ENCODE measurements around the gene STIL. TPM values are rescaled to one million over a fixed set of nuclear protein-coding genes. Genes with fewer than 3 reads are reported as not detected.
"Not testable (repeated sequence)": the region's sequence is repeated elsewhere in the genome, so short reads cannot be mapped to it uniquely, and the experiment has no call there.

Gene STIL
- total RNA-seq, 1 experiment from 2014 or later = 26.4 TPM

DNA sequence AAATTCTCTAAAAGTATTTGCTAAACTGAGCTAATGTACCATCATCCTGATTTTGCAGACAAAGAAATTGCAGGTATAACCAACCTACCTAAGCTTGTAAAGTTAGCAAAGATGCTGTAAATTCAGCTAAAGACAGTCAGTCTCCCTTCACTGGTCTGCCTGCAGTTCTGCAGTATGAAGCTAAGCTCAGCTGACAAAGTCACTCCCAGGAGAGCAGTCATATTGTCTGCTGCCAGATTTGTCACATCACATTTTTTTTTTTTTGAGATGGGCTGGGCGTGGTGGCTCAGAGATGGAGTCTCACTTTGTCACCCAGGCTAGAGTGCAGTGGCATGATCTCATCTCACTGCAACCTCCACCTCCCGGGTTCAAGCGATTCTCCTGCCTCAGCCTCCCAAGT is 10.7 kb upstream of the STIL start:
- H3K27ac Mint-ChIP-seq (ENCODE audit: unreplicated experiment) = no peak overlapping the region
- ChIA-PET POLR2A (interaction anchor here (1.7 kb wide), 1 partner anchor 9 kb away, joined by 7 read pairs; the partner anchor contains the start of gene CMPK1), CTCF (no interaction called here)
- H3K9me3 Mint-ChIP-seq (ENCODE audit: unreplicated experiment) = no peaks in the 10 kb centered on the region
- BruUV-seq (replicated peaks) = no TSS peak
- H3K4me3 ChIP-seq (ENCODE audit: low read depth, low read length) = no peak overlapping the region
- intact Hi-C loops (cut with micrococcal nuclease; ENCODE audit: unreplicated experiment) = no loop called here
- H3K4me3 Mint-ChIP-seq (ENCODE audit: unreplicated experiment) = no peak overlapping the region
- no peaks in the 10 kb centered on the region for H3K4me1 Mint-ChIP-seq (ENCODE audit: low read depth, unreplicated experiment)
- DNase-seq = no peak
- H3K36me3 Mint-ChIP-seq (ENCODE audit: insufficient read depth, unreplicated experiment) = no peaks in the 10 kb centered on the region
- no peaks in the 10 kb centered on the region for H3K27me3 ChIP-seq (replicated peaks; ENCODE audit: control insufficient read depth, insufficient read depth, low read length)
- TF ChIP-seq CTCF (IDR thresholded peaks at IDR 0.05; ENCODE audit: insufficient read depth in 1 of 2, low read depth in 1 of 2, low read length in 1 of 2, severe bottlenecking in 1 of 2, unreplicated experiment in 1 of 2) = no peak
- H3K4me1 ChIP-seq = peaks cover 12% of the 10 kb centered on the region; the same call in 1 of the 2 replicates
- no peaks in the 10 kb centered on the region for H3K27me3 Mint-ChIP-seq (ENCODE audit: insufficient read depth, unreplicated experiment)
- no peaks in the 10 kb centered on the region for H3K36me3 ChIP-seq (ENCODE audit: control insufficient read depth, insufficient read depth, low read length)
- H3K9me3 ChIP-seq = no peaks in the 10 kb centered on the region

GRCh38 chr1:47323599-47324031 is 9.7 kb upstream of the STIL start:
- no peaks in the 10 kb centered on the region for H3K36me3 ChIP-seq (ENCODE audit: control insufficient read depth, insufficient read depth, low read length)
- H3K27me3 ChIP-seq (replicated peaks; ENCODE audit: control insufficient read depth, insufficient read depth, low read length) = no peaks in the 10 kb centered on the region
- no peaks in the 10 kb centered on the region for H3K9me3 Mint-ChIP-seq (ENCODE audit: unreplicated experiment)
- no peak for TF ChIP-seq CTCF (IDR thresholded peaks at IDR 0.05; ENCODE audit: insufficient read depth in 1 of 2, low read depth in 1 of 2, low read length in 1 of 2, severe bottlenecking in 1 of 2, unreplicated experiment in 1 of 2)
- no peak overlapping the region for H3K4me3 ChIP-seq (ENCODE audit: low read depth, low read length)
- H3K27ac Mint-ChIP-seq (ENCODE audit: unreplicated experiment) = peak overlapping the region; percentile 50
- no peaks in the 10 kb centered on the region for H3K9me3 ChIP-seq
- peak in 1 of 2 experiments; percentile 16 for DNase-seq
- intact Hi-C loops (cut with micrococcal nuclease; ENCODE audit: unreplicated experiment) = no loop called here
- ChIA-PET POLR2A (interaction anchor here (0.7 to 1.7 kb wide), 3 partner anchors 10 to 57 kb away, joined by 4 to 7 read pairs (median 6); partner anchors contain the start of genes CMPK1 and STIL), CTCF (interaction anchor here (0.8 to 1.5 kb wide), 3 partner anchors 10 to 403 kb away, joined by 4 to 6 read pairs (median 4); partner anchors contain the start of gene CMPK1)
- no peaks in the 10 kb centered on the region for H3K27me3 Mint-ChIP-seq (ENCODE audit: insufficient read depth, unreplicated experiment)
- H3K4me1 Mint-ChIP-seq (ENCODE audit: low read depth, unreplicated experiment) = no peaks in the 10 kb centered on the region
- no peaks in the 10 kb centered on the region for H3K36me3 Mint-ChIP-seq (ENCODE audit: insufficient read depth, unreplicated experiment)
- H3K4me3 Mint-ChIP-seq (ENCODE audit: unreplicated experiment) = no peak overlapping the region
- peaks cover 12% of the 10 kb centered on the region; the same call in 1 of the 2 replicates for H3K4me1 ChIP-seq
- BruUV-seq (replicated peaks) = no TSS peak

DNA sequence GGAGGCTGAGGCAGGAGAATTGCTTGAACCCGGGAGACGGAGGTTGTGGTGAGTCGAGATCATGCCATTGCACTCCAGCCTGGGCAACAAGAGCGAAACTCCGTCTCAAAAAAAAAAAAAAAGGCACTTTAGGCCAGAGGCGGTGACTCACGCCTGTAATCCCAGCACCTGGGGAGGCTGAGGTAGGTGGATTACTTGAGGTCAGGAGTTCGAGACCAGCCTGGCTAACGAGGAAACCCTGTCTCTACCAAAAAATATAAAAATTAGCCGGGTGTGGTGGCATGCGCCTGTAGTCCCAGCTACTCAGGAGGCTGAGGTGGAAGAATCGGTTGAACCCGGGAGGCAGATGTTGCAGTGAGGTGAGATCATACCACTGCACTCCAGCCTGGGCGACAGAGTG is 6.0 kb upstream of the STIL start:
- intact Hi-C loops (cut with micrococcal nuclease; ENCODE audit: unreplicated experiment); H3K9me3 Mint-ChIP-seq (ENCODE audit: unreplicated experiment); H3K36me3 Mint-ChIP-seq (ENCODE audit: insufficient read depth, unreplicated experiment); H3K27me3 ChIP-seq (replicated peaks; ENCODE audit: control insufficient read depth, insufficient read depth, low read length); H3K4me3 Mint-ChIP-seq (ENCODE audit: unreplicated experiment); H3K9me3 ChIP-seq; H3K4me1 Mint-ChIP-seq (ENCODE audit: low read depth, unreplicated experiment); BruUV-seq (replicated peaks); H3K27me3 Mint-ChIP-seq (ENCODE audit: insufficient read depth, unreplicated experiment); POLR2A ChIA-PET; H3K36me3 ChIP-seq (ENCODE audit: control insufficient read depth, insufficient read depth, low read length); H3K4me3 ChIP-seq (ENCODE audit: low read depth, low read length); DNase-seq; H3K27ac Mint-ChIP-seq (ENCODE audit: unreplicated experiment): not testable (repeated sequence)
- CTCF ChIA-PET = interaction anchor here (0.6 kb wide), 1 partner anchor 259 kb away, joined by 3 read pairs; no protein-coding TSS in a partner anchor
- H3K4me1 ChIP-seq = peaks cover 12% of the 10 kb centered on the region; the same call in 1 of the 2 replicates
